DMS53 treated with DMSO at 0.1 percent for 48 hours (cell line): ENCODE results near the gene ARHGAP10.

Source experiments
- DNase-seq: peaks from one replicate; lab custom pipeline; 2025; ENCODE audit not compliant: unreplicated experiment; lab: John Stamatoyannopoulos, UW

The ARHGAP10 gene

DNA sequence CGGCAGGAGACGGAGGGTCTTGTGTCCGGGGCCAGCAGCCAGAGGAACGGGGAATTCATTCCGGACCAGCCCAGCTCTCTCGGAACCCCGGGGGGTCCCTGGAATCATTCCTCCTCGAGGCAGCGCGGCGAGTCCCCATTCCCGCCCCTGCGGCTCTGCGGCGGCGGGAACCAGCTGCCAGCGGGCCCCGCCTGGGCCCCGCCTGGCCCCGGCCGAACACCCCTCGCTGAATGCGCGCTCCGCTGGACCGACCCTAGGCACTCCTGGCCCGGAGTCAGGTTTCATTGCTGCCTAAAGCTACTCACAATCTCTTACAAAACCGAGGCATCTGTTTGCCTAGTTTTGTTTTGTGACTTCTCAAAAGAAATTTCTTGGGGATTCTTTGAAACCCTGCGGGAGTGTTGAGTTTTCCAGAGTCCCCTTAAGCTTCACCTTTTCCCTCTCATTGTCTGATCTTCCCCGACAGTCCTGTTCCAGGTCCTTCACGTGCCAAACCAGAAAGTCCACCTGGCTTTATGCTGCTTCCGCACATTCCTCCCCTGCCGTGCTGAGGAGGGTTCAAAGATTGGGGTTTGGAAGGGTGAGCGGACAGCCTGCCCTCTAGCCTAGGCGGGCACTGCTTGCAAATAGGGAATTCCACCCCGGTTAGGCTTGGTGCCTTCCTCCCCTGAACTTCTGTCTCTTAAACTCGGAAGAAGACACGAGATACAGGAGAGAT lies 789 bp downstream of the ARHGAP10 start:
- no peak for DNase-seq

- no peak for DNase-seq
Measured at GRCh38 chr4:147733716-147734344, 1.9 kb downstream of the ARHGAP10 start.

DNA sequence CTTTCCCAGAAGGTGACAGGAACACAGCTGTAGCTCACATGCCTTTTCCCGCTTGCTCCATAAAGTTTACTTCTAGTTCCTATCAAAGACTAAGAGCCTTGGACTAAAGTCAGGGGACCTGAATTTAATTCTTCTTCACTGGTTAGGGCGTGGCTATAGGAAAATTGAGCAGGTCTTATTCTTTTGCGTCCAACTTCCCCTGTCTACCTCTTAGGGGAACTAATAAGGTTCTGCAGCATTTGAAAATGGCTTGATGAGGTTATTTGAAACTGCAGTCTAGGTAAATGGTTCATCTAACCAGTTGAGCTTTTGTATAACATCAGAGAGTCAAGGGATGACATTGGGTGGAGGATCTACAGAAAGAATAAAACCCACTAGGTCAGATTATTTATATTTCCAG lies 2.6 kb downstream of the ARHGAP10 start:
- no peak for DNase-seq

DNA sequence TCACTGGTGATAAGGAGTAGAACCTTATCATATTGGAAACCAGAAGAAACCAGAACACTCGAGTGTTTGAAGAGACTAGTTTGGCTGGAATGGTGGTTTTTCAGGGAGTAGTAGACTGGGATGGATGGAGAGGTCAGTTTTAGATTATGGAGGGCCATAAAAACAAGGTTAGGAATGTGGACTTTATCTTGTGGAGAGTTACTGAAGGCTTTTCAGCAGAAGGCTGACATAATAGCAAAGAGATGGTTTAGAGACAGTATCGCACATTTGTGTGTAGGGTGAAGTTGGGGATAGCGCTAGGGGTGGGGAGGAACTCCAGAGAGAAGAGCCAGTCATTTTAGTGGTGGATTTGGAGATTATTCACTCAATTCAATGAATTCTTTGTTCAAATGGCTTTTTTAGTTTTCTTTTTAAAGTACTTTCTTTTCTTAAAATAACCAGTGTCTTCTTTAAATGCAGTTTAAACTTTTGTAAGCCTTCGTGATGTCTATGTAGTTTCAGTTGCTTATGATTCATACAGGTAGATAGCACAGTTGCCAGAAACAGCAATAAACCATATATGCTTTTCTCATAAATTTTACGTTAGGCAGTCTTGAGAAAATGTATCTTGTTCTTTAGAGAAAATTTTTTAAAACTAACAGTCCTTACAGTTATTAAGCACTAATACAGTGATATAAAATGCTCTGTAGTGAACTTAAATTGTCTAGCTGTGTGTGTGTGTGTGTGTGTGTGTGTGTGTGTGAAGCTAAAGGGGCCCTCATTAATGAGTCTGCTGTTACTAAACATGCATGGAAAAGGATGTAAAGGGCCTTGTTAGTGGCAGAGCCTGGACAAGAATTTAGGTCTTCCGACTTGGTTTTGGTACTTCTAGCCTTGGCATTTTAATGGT lies 3.8 kb downstream of the ARHGAP10 start:
- no peak for DNase-seq

DNA sequence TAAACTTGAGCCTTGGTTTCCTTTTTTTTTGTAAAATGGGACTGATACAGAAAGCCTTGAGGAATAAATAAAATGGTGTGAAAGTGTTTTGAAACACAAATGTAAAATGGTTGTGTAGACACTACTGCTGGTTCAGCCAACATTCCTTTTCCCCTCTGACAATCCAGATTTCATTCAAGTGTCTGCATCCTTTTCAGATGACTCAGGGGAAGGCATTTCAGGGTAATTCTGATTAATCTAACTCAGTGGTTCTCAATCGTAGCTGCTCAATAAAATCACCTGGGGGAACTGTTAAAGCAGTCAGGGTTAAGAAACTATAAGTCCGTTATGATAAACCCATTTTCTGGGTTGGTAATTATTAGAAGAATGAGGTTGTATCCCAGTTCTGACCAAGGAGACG lies 4.6 kb downstream of the ARHGAP10 start:
- DNase-seq = no peak

- DNase-seq = no peak
Measured at GRCh38 chr4:147737623-147738022, 5.7 kb downstream of the ARHGAP10 start.

GRCh38 chr4:147739239-147739823 lies 7.4 kb downstream of the ARHGAP10 start:
- no peak for DNase-seq

DNA sequence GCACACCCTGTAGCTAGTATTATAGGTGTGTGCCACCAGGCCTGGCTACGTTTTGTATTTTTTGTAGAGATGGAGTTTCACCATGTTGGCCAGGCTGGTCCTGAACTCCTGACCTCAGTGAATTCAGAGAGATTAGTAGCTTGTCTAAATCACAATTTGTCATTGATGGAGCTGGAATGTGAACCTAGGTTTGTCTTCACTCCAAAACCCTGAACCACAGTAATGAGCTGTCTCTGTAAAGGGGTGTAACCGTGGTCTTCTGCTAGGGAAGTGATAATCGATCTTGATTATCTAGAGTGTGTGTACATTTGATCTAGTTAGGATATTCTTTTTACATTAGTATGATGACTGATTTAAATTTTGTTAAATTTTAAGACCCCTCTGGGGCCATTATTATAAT lies 8.3 kb downstream of the ARHGAP10 start:
- DNase-seq = no peak

DNA sequence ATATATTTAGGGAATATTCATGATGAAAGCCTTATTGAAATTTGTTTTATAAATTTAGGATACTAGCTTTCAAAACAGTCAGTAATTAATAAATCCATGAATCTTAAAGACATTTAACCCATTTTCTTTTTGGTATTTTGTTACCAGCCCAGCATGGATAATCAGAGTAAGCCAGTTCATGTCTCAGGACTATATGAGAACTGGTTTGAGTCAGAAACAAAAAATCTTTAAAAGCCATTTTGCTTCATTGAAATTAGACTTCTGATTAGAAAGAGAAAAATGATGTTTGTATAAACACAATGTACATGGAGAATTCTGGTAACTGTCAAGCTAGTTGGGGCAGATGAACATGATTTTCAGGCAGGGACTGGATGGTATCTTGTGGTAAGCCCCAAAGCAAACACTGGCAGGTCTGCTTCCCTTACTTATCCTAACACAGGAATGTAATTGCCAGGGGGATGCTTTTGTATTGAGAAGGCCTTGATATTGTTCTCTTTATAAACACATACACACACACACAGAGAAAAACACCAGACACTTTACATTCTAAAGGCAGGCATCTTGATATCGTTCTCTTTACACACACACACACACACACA lies 9.4 kb downstream of the ARHGAP10 start:
- DNase-seq = no peak

DNA sequence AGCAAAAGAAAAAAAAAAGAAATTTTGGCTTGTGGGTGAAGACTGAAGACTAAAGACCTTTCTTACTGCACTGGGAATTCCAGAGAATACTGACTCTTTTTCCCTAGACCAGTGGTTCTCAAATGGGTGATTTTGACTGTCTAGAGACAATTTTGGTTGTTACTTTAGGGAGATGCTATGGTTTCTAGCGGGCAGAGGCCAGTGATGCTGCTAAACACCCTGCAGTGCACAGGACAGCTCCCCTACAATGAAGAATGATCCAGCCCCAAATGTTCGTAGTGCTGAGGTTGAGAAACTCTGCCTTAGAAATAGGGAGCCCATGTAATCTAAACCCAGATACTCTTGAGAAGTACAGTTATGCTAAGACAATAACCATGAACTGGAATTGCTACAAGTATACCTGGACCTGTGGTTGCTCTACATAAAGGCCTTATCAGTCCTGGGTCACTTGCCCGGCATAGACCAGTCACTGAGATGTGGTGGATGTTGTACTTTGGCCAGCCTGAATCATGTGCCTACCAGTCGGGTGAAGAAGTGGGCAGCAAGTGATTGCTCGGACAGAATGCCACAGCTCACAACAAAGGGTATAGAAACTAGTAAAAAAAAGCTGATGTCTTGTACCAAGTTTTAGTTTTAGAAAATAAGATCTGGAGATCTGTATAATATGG lies 16.0 kb downstream of the ARHGAP10 start:
- no peak for DNase-seq

GRCh38 chr4:147749811-147750321 lies 18.0 kb downstream of the ARHGAP10 start:
- DNase-seq = no peak

- DNase-seq = no peak
Measured at GRCh38 chr4:147753047-147753446, 21.2 kb downstream of the ARHGAP10 start.

DNA sequence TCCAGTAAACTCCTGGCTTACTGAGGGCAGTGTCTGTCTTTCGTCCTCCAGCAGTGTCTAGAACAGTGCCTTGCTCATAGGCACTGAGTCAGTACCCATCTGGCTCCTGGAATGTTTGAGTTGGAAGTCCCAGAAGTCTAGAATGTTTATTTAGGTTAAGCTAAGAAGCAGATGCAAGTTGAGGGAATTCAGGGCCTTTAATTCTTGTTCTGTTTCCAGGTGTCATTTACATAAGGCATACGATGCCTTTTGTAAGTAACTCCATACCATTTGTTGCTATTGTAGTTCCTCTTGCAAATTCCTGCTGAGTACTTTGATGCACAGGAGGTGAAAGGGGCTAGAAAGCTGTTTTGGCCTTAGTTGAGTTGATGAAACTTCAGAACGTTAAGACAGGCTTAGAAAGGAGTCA lies 22.2 kb downstream of the ARHGAP10 start:
- DNase-seq = no peak

DNA sequence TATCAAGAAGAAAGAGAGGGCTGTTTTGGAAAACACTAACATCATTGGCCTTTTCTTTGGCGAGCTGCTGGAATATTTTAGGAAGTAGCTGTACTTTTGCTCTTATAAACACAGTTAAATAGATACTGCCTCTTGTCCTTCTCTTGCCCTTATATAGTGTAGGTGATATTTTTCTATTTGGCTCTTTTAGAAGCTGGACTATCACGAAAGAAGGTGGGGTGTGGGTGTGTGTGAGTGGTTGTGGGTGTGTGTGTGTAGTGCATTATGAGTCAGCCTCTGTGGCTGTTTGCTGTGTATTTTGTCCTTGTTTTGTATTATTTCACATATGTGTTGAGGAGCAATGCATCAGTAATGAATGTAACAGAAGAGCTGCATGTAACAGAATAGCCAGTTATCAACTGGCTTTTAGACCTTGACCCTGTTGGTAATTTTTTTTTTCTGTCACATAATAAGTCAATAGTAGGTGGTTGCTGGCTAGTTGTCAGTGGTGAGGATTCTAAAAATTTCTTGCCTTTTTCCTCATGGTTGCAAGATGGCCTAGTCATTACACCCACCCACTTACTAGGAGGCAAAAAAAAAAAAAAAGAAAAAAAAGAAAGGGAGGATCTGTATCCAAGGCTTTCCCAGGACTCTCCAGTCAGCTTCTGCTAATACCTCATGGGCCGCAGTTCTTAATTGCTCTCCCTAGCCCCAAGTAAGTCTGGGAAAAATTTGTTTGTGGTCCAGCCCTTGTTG lies 23.8 kb downstream of the ARHGAP10 start:
- DNase-seq = no peak

DNA sequence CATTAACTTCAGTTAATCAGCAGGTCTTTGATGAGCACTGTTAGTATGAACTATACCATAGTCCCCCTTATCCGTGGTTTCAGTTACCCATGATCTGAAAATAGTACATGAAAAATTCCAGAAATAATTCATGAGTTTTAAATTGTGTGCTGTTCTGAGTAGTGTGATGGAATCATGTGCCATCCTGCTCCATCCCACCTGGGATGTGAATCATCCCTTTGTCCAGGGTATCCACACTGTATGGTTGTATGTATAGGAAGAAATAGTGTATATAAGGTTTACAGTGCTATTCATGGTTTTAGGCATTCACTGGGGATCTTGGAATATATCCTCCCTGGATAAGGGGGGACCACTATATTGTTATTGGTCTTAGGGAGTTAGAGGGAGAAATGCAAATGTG lies 24.5 kb downstream of the ARHGAP10 start:
- no peak for DNase-seq

DNA sequence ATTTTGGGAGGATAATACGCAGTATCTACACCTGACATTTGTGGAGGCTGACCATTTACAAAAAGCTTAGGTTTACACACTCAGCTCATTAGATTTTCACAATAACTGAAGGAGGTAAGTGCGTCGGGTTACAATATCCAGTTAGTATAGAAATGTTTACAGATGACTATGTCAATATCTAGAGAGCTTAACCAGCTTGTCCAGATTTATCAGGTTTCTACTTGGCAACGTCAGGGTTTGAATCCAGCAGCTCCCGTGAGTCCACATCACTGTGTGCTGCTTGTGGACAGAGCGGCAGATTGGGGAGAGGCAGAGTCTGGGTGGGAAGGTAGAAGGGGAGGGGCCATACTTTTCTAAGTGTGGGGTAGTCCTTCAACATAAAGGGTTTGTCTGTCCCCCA lies 28.3 kb downstream of the ARHGAP10 start:
- DNase-seq = peak; percentile 94

GRCh38 chr4:147760695-147761094 lies 28.8 kb downstream of the ARHGAP10 start:
- DNase-seq = peak; percentile 58

DNA sequence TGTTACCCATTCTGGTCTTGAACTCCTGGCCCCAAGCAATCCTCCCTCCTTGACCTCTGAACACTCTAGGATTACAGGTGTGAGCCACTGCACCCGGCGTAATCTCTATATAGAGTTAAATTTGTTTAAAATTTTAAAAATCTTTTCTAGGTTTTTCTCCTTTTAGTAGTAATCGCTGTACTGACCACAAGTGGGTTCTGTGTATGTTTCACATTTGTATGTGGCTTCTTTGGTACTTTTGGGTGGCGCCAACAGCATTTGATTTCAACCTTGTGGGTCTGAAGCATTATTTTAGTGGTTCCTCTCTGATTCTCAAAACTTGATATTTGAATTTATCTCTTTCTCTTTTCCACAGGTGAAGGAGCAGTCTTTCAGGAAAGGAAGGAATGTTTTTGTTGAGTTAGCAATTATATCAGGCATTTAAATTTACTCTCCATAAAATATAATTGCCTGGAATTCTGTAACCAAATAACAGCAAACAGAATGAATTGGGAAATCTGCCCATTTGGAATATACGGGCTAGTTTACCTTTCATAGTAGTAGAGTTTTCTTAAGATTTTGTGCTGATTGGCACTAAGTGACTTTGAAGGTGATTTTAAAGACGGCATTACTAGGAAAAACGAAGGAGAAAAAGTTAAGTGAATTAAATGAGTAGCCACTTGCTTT lies 29.5 kb downstream of the ARHGAP10 start:
- DNase-seq = no peak

DNA sequence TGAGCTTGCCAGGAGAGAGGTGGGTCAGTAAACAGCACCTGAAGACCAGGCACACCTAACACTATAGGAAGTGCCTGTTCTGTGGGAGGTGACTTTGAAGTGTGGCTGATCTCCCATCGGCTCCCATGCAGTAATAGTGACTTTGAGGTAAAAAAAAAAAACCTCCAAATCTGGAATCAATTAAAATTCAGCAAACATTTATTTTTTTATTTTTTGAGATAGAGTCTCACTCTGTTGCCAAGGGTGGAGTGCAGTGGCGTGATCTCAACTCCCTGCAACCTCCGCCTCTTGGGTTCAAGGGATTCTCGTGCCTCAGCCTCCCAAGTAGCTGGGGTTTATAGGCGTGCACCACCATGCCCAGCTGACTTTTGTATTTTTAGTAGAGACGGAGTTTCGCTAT lies 32.4 kb downstream of the ARHGAP10 start:
- DNase-seq = no peak
